UCSD-AML1 (cell line): ENCODE data around the gene ABLIM2.
A peak's percentile ranks its signal among the peaks of the same experiment; 100 is the strongest.

Experiments used
- DNase-seq: peaks from one replicate; lab custom pipeline; 2025; ENCODE audit not compliant: unreplicated experiment; lab: John Stamatoyannopoulos, UW

The ABLIM2 gene

DNA sequence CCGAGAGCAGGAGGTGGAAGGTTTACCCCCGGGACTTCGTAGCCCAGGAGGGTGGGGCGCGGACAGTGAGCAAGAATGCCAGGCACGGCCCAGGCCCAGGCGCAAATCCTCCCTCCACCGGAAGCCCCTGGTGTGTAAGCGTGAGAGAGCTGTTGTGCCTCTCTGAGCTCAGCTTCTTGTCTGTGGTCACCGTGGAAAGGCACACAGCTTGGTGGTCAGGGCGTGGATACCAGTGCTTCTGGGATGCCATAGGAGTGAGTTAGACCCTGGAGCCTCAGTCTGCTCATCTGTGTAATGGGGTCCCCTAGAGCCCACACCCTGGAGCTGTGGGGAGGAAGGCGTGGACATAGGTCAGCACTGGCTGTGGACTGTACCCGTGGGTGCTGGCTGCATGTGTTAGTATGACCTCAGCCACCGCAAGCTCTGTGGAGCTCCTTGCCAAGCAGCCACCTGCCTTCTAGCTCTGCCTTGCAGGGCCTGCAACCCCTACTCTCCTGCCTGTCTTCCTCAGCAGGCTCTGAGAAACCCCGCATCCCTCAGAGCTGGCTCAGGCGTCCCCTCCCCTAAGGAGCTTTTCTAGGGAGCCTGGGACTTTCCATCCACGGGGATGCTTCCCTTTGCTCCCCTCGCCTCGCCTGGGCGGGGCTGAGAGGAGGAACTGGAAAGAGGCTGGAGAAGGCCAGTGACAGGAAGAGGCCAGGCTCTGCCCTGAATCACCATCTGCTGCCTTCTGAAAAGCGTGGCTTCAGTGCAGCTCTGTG, 190.9 kb downstream of the ABLIM2 start:
- DNase-seq: peak; percentile 44

DNA sequence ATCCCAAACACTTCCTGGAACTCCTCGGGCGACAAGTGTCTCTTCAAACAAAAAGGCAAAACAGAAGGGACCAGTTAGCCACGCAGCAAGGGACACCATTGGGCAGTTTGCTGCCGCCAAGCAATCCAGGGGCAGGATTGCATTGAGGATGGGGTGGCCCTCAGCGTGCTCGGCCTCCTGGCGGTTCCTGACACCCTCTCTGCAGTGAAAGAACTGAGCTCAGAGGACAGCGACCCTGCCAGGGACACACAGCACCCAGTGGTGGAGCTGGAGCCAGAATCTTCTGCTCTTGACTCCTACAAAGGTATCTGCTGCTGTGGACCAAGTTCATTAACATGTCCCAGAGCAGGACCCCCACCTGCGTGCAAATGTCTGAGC, 191.6 kb downstream of the ABLIM2 start:
- DNase-seq: no peak

DNA sequence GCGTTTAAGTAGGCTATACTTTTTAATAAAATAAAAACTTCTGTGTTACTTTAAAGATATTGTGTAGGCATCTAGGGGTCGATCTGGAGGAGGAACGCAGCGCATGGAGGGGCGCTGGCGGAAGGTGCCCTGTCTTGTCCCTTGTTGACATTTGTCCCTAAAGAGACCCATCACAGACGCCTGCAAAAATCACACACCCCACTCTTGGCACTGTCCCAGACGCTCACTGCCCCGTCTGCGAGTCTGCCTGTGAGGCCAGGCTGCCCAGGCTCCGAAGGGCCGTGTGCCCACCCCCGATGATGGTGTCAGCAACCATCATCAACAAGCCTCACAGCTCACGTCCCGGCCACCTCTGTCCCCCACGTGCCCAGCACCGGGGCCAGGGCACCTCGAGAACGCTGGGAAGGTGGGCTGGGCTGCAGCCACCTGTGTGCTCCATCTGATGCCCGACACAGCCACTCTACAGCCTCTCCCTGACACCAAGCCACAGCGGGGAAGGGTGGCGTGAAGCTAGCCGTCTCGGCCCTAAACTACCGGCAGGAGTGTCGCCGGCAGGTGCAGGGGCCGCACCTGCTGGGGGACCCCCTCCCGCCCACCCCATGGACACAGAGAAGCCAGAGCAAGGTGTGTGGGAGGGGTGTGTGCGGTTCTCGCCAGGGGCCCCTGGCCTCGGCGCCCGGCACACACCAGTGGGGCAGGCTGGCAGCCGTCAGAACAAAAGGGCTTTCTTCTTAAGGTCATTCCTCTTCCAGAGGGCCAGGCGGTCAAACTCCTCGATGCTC, 192.1 kb downstream of the ABLIM2 start:
- no peak for DNase-seq

DNA sequence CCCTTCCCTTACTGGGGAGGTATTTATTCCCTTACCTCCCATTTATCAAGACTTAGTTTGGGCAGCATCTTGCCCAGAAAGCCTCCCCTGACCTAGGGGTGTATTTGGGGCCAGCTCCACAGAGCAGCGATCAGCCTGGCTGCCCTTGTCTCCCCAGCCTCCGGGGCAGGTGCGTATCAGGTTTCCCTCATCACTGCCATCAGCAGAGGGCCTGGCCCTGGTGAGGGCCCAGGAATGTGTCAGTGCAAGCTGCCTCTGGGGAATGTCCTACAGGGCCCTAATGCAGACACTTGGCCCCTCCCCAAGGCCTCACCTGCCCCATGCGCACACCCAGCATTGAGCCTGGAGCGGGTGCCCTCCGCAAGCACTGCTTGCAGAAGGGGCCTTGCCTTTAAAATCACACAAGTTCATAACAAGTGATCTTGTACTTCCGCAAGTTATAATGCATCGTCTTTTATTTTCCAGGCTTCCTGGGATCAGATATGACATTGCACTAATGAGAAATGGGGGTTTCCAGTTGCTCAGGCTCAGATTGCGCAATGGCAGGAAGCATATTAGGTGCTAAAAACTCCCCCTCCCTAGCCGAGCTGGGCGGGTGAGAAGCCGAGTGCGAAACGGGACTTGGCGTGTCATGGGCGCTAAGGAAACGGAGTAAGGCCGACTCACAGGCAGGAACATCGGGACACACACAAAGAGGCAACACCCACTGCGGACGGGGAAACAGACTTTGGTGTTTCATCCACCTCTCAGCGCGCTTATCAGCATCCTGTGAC, 193.5 kb downstream of the ABLIM2 start:
- DNase-seq: peak; percentile 61

DNA sequence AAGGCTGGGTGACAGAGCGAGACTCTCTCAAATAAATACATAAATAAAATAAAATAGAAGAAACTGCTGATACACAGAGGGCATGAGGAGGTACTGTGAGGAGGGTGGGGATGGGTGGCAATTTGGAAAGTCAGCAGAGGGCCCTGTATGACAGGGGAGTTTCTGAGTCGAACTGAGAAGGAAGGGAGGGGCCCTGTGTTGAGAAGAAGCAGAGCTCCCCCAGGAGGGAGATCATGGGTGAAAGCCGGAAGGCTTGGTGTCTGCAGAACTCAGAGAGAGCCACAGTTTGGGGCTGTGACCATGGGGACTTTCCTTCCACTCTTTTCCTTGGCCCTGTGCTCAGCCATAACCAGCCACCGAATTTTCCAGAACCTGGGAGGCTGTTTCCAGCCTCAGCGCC, 194.2 kb downstream of the ABLIM2 start:
- DNase-seq: no peak

DNA sequence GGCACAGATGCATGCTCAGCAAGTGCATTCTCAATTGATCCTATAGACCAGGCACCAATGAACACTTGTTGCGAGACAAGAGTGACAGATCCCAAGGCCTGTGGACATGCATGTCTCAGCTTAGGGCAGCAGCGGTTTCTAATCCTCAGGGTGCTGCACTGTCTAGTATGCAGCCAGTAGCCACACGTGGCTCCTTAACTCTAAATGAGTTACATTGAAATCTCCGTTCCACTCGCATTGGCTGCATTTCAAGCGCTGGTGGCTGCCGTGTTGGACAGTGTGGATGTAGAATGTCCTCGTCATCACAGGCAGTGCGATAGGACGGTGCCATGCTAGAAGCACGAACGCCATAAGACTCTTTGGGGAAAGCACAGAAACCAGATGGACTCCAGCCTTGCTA, 194.9 kb downstream of the ABLIM2 start:
- no peak for DNase-seq

DNA sequence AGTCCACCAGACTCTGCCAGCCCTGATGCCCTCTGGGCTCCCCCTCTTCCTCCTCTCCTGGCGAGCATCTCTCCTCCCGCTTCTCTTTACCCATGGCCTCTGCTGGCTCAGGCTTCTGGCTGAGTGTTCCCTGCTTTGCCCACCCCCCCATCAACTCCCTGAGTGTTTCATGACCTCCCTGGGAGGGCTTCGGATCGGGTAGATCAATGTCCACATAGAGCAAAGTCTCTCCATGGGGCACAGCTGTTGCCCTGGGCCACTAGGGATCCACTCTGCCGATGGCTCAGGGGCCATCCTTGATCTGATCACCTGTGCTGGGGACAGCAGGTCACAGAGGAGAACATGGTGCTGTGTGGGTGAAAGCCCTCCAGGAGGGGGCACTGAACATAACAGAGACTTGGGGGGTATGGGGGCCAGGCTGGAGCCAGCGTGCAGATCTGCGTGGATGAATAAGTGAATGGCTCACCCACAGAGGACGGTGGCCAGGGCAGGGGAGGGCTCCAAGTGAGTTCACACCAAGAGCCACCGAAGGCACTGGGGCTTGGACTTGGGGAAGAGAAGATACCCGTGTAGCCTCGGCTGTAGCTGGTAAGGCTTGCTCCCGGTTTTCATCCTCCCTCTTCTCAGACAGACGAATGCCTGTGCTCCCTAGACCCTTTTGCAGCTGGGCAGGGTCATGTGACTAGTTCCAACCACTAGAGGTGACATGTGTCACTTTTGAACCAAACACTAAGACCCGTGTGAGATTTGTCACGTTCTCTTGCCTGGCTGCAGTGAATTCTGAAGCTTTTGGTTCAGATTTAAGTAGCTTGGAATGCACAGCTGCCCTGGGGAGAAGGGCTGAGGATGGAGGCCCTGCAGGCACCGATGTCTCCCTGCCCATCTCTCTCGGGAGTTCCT, 195.8 kb downstream of the ABLIM2 start:
- no peak for DNase-seq

DNA sequence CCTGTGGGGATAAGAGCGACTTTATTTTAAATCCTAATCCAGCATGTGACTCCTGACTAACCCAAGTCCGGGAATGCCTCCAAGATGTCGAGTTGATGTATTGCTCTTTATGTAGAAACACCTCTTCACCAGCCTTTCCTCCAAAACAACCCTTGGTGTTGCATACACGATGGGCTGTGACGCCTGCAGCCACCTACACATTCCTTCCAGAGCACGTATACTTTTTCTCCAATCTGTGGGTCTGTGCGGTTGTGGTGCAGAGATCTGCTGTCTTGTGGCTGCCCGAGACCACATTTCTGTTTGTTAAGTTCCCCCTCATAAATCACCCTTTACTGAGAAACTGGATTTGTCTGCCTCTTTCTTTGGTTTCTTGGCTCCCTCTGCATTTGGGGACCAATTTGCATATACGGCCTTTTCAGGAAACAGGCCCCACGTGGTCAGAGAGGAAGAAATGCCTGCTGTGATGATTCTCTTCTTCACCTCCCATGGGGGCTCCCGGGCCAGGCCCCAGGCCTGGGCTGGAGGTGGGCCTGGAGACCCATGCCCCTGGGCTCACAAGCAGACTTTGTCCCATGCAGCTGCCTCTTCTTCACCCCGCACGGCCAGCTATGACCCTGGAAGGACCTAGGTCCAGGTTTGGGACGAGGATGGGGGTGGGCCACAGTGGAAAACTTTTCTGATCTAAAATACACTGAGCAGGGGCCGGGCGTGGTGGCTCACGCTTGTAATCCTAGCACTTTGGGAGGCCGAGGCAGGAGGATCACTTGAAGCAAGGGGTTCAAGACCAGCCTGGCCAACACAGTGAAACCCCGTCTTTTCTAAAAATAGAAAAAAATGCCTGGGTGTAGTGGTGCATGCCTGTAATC, 197.6 kb downstream of the ABLIM2 start:
- DNase-seq: no peak

DNA sequence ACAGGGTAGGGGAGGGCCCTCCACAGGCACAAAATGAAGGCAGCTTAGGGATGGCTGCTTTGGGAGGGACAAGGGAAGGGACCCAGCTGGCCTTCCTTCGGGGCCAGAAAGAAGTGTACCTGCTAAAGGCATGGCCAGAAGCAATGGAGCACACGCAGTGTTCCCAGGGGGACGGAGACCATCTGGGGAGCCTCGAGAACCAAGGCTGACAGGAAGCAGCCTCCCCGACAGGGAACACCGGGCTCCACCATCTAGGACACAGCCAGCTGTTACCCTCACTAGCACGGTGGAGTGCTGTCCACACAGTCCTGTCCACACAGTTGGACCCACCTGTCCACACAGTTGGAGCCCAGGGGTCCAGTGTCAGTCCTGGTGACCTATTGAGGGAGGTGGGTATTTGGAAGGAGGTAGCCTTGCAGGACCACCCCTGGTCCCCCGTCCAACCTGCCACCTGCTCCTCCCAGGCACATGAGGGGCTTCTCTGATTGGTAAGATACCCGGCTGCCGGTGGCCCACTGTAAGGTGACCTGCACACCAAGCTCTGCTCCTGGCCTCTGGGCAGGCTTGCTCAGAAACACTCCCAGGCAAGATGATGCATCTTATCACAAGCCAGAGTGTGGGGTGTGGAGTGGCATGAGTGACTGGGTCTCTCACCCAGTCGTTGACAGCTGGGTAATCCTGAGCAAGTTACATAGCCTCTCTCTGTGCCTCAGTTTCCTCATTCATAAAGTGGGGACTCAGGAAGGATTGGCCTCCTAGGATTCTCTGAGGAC, 198.4 kb downstream of the ABLIM2 start:
- DNase-seq: no peak

DNA sequence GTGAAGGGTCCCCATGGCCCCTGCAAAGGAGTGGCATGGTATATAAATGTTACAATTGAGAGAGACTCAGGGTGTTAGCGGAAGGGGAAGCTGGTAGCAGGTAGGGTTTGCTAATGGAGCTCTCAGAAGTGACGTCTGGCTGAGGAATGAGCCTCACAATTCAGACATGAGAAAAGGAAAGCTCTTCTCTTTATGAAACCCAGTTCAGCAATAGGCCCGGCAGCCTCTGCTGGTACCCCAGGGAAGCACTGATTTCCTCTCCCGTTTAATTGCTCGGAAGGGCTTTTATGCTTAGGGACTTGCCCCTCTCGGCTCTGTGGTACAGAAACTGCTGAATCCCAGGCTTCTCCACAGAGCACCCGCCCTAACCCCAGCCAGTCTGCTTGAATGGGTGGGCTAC, 199.5 kb downstream of the ABLIM2 start:
- no peak for DNase-seq

DNA sequence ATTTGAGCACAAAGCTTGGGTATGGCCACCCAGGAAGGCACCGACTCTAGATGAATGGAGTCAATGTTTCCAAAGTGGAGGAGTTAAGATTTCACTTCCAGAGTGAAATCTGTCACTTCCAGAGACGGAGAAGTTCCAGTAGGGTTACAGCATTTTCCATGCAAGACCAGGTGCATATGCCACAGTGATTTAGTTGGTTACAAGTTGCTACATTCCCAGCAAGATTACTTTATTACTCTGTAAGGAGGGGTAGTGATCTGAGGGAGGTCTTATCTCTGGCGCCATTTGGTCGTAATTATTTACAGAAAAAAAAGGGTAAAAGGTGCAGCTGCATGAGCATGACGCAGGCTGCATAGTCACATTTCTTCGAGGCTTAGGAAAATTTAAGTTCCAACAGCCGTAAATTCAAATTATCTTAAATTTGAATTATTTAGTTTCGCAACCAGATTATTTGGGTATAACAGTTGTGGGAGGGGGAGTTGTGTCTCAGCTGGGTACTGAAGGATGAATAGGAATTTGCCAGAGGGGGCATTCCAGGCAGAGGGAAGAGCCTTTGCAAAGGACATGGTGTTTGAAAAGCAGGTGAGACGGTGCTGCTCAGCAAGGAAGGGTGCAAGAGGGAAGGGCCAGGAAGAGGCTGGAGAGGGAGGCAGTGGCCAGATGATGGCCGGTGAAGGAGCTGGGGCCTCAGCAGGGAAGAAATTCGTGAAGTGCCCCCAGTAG, 201.5 kb downstream of the ABLIM2 start:
- DNase-seq: no peak

DNA sequence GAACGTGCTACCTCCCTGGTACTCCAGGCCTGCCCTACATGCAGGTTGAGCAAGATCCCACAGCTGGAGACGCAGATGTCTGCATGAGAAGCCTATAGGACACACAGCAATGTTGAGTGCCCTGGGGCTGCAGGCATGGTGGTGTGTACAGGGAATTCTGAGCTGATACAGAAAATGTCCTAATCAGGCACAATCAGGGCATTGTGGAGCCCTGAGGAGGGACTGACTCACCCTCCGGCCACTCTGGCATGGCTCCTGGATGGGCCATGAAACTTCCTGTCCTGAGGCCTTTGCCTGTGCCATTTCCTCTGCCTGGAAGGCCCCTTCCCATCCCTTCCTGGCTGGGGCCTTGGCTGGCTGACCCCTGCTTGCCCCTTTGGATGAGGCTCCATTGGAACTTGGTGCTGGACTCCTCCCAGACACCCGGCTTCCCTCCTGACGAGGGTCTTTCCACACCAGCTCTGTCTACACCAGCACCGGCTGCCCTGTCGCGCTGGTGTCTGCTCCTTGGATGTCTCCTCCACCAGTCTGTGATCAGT, 202.3 kb downstream of the ABLIM2 start:
- no peak for DNase-seq

DNA sequence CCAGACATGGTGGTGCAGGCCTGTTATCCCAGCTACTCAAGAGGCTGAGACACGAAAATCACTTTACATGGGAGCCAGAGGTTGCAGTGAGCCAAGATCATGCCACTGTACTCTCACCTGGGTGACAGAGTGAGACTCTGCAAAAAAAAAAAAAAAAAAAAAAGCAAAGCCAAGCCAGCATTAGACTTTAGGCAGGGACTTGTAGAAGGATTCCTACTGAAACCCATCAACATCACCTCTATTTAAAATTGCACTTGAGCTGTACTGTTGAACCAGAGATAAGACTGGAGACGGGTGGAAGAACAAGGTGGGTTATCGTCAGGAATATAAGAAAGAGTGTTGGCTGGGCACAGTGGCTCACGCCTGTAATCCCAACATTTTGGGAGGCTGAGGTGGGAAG, 203.2 kb downstream of the ABLIM2 start:
- no peak for DNase-seq

DNA sequence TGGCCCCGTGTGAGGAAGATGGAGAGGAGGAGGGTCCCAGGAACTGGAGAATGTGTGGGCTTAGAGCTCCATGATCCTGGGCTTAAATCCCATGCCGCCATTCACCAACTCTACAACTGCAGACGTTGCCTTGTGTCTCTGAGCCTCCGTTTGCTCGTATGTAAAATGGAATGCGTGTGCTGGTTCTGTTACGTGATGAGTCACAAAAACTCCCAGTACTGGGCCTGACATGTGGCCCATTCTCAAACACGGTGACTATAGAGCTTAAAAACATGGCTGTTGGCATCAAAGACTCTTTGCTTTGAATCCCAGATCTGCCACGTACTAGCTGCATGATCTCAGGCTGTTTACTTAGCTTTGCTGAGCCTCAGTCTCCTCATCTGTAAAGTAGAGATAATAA, 206.0 kb downstream of the ABLIM2 start:
- no peak for DNase-seq

DNA sequence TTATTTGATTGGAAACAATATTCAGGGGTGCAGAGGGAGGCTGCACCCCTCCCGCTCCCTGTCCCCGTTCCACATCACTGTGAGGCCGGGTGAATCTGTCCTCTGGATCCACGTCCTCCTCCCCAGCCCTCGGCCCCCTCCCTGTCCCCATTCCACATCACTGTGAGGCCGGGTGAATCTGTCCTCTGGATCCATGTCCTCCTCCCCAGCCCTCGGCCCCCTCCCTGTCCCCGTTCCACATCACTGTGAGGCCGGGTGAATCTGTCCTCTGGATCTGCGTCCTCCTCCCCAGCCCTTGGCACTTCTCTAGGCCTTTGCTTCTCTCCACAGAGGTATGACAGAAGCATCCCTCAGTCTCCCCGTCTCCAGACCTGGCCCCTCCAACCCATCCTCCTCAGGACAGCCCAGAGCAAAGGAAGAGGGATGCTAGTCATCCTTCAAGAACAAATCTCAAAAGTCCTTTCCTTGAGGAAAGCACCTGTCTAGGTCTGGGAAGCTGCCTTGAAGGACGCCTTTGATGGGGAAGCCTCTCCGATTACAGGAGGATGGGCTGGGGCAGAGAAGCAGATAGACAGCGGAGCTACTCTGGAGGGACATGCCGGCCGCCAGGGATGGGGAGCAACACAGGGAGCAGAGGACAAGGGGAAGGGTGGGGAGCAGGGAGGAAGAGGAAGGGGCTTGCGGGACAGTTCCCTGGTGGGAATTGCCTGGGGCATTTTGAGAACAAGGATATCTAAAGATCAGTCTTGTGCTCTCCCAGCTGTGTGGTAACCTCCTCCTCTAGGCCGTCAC, 208.1 kb downstream of the ABLIM2 start:
- DNase-seq: no peak

DNA sequence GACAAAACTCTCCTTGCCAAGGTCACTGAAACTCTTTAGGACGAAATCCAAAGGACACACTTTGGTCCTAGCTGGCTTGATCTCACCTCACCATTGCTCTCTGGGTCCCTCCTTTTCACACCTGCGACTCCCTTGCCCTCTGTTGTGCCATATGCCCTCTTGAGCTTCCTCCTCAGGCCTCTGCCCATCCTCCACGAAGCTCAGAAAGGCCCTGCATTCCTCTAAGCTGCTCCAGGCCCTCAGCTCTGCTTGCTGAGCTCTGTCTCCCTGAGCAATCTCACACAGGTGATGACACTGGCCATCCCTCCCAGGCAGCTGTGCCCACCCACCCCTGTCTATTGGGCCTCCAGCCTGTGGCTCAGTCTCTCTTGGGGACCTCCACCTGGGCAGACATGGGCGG, 208.9 kb downstream of the ABLIM2 start:
- DNase-seq: no peak

DNA sequence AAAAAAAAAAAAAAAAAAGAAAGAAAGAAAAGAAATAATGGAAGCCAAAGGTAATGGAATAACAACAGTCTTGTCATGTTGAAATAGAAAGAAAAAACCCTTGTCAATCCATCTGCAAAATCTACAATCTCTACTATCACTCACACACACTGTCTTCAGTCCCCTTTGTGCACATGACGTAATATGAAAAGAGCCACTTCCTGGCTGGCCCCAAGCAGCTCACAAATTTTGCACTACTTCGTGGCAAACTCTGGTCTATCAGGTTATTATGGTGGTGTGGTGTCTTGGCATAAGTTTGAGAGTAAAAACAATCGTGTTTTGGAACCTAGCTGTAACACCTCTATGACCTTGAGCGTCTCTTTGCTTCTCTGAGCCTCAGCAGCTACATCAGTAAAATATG, 210.7 kb downstream of the ABLIM2 start:
- no peak for DNase-seq
